T-helper 1 cell treated with Interleukin-12 subunit alpha and Interleukin-12 subunit beta and Interleukin-4 antibody, amounts not matched to agents 30 μg/mL and 1 μg/mL, for 36 hours (primary cell): Measurements from ENCODE around the gene SULT2B1.

ENCODE experiments used
- H3K27ac Mint-ChIP-seq: one replicate; pipeline ENCODE4 v1.8.0; 2021; ENCODE audit warnings: mild to moderate bottlenecking, mixed read lengths
- H3K27me3 Mint-ChIP-seq: one replicate; pipeline ENCODE4 v1.8.0; 2021; ENCODE audit warnings: low read depth, mixed read lengths
- H3K36me3 Mint-ChIP-seq: one replicate; pipeline ENCODE4 v1.8.0; 2021; ENCODE audit warnings: low read depth, mixed read lengths
- H3K4me1 Mint-ChIP-seq: one replicate; pipeline ENCODE4 v1.8.0; 2021; ENCODE audit warnings: low read depth, mixed read lengths
- H3K4me3 Mint-ChIP-seq: one replicate; pipeline ENCODE4 v1.8.0; 2021; ENCODE audit warnings: mild to moderate bottlenecking, moderate library complexity, mixed read lengths
- H3K9me3 Mint-ChIP-seq: one replicate; pipeline ENCODE4 v1.8.0; 2021; ENCODE audit warnings: mixed read lengths

SULT2B1 gene

GRCh38 chr19:48644839-48645619 is 93.1 kb downstream of the SULT2B1 start:
- peaks cover under 1% of the 10 kb centered on the region for H3K36me3 Mint-ChIP-seq
- peaks cover 24% of the 10 kb centered on the region for H3K4me1 Mint-ChIP-seq
- H3K27ac Mint-ChIP-seq, result peak overlapping the region; percentile 12
- H3K27me3 Mint-ChIP-seq, result peaks cover 3% of the 10 kb centered on the region
- no peaks in the 10 kb centered on the region for H3K9me3 Mint-ChIP-seq
- H3K4me3 Mint-ChIP-seq, result peak overlapping the region; percentile 80

GRCh38 chr19:48645620-48646000 is 93.6 kb downstream of the SULT2B1 start:
- H3K9me3 Mint-ChIP-seq, result no peaks in the 10 kb centered on the region
- H3K27me3 Mint-ChIP-seq, result peaks cover 3% of the 10 kb centered on the region
- H3K4me3 Mint-ChIP-seq, result peak overlapping the region; percentile 80
- H3K36me3 Mint-ChIP-seq, result no peaks in the 10 kb centered on the region
- peaks cover 24% of the 10 kb centered on the region for H3K4me1 Mint-ChIP-seq
- peak overlapping the region; percentile 85 for H3K27ac Mint-ChIP-seq

GRCh38 chr19:48646001-48646721 is 94.2 kb downstream of the SULT2B1 start, which contains the start of gene CA11:
TSS of gene CA11 (minus strand) at chr19:48646187. CDS start at chr19:48645632, 555 bp downstream.
- H3K27ac Mint-ChIP-seq, result peak within 1 kb of the TSS; percentile 85
- peak within 1 kb of the TSS; percentile 80 for H3K4me3 Mint-ChIP-seq
- H3K27me3 Mint-ChIP-seq, result peaks cover 3% of the 10 kb centered on the region
- H3K9me3 Mint-ChIP-seq, result no peaks in the 10 kb centered on the region
- H3K4me1 Mint-ChIP-seq, result peaks cover 27% of the 10 kb centered on the region
- no peaks in the 10 kb centered on the region for H3K36me3 Mint-ChIP-seq

- no peaks in the 10 kb centered on the region for H3K9me3 Mint-ChIP-seq
- peaks cover 27% of the 10 kb centered on the region for H3K4me1 Mint-ChIP-seq
- H3K36me3 Mint-ChIP-seq, result no peaks in the 10 kb centered on the region
- H3K4me3 Mint-ChIP-seq, result peak overlapping the region; percentile 47
- H3K27me3 Mint-ChIP-seq, result peaks cover 2% of the 10 kb centered on the region
- peak overlapping the region; percentile 74 for H3K27ac Mint-ChIP-seq
Observed at GRCh38 chr19:48646722-48647216, 94.8 kb downstream of the SULT2B1 start.

- Mint-ChIP-seq H3K4me3 (peak overlapping the region; percentile 1), H3K27ac (peak overlapping the region; percentile 49), H3K27me3 (no peaks in the 10 kb centered on the region), H3K36me3 (no peaks in the 10 kb centered on the region), H3K9me3 (no peaks in the 10 kb centered on the region), H3K4me1 (peaks cover 30% of the 10 kb centered on the region)
Observed at GRCh38 chr19:48648134-48648533, 96.2 kb downstream of the SULT2B1 start.
